IMR-90 (cell line): ENCODE measurements around the gene ADCY5. TPM values are rescaled to one million over a fixed set of nuclear protein-coding genes. Genes with fewer than 3 reads are reported as not detected.

Experiments used
- ATAC-seq: fragments of 200-7000 bp; cut with Tn5 transposase; 2 replicates; pipeline ENCODE4 v1.9.1; 2020; ENCODE audit warnings: low read depth, mild to moderate bottlenecking, moderate library complexity
- BruUV-seq: library from RNA; stranded (reverse); fragments of 400-500 nt; replicated peaks from 2 replicates; lab custom pipeline; 2021; lab: Mats Ljungman, UMichigan
- CTCF ChIA-PET: fragments of 300-600 bp; formaldehyde crosslinking; extraction: SDS; loops from one replicate; lab custom pipeline; 2021; ENCODE audit warnings: antibody characterized with exemption; lab: Yijun Ruan, JAX
- POLR2A ChIA-PET: fragments of 300-600 bp; sonication (Branson Sonifier 250); formaldehyde crosslinking; loops from one replicate; lab custom pipeline; 2022; ENCODE audit warnings: antibody characterized with exemption; ENCODE audit not compliant: unreplicated experiment; lab: Charles Lee
- DNase-seq: peaks from one replicate; pipeline ENCODE4 v3.0.0; 2013
- H2AFZ ChIP-seq: replicated peaks from 2 replicates; pipeline ENCODE3; 2013; ENCODE audit warnings: low read length, mild to moderate bottlenecking; ENCODE audit not compliant: poor library complexity
- H2AK5ac ChIP-seq: 2 replicates; pipeline ENCODE4 v1.6.1; 2013; ENCODE audit warnings: low read depth, low read length, inconsistent platforms
- H2AK9ac ChIP-seq: replicated peaks from 2 replicates; pipeline ENCODE3; 2013; ENCODE audit warnings: mild to moderate bottlenecking, low read depth, low read length, moderate library complexity; ENCODE audit not compliant: poor library complexity
- H2BK120ac ChIP-seq: 2 replicates; pipeline ENCODE4 v1.6.1; 2013; ENCODE audit warnings: low read depth, low read length, inconsistent platforms
- H2BK15ac ChIP-seq: 3 replicates; pipeline ENCODE4 v1.6.1; 2013; ENCODE audit warnings: low read depth, low read length, inconsistent platforms
- H2BK20ac ChIP-seq: 2 replicates; pipeline ENCODE4 v1.6.1; 2013; ENCODE audit warnings: low read depth, mild to moderate bottlenecking, inconsistent platforms, low read length, moderate library complexity
- H2BK5ac ChIP-seq: 2 replicates; pipeline ENCODE4 v1.6.1; 2013; ENCODE audit warnings: mild to moderate bottlenecking, low read depth, low read length, inconsistent platforms; ENCODE audit not compliant: poor library complexity, severe bottlenecking
- H3K14ac ChIP-seq: replicated peaks from 2 replicates; pipeline ENCODE4 v1.6.1; 2013; ENCODE audit warnings: low read depth, low read length, inconsistent platforms
- H3K18ac ChIP-seq: 2 replicates; pipeline ENCODE4 v1.6.1; 2013; ENCODE audit warnings: low read depth, low read length, control low read depth
- H3K23ac ChIP-seq: 2 replicates; pipeline ENCODE4 v1.6.1; 2013; ENCODE audit warnings: low read depth, low read length, inconsistent platforms
- H3K27ac ChIP-seq: 2 replicates; pipeline ENCODE4 v1.5.1; 2013; ENCODE audit warnings: mild to moderate bottlenecking, control low read depth, low read length; ENCODE audit not compliant: insufficient read depth
- H3K27me3 ChIP-seq: 2 replicates; pipeline ENCODE4 v1.6.1; 2013; ENCODE audit warnings: low read length; ENCODE audit not compliant: control insufficient read depth, insufficient read depth
- H3K36me3 ChIP-seq: 2 replicates; pipeline ENCODE4 v1.6.1; 2013; ENCODE audit warnings: low read length, mixed read lengths; ENCODE audit not compliant: control insufficient read depth, insufficient read depth
- H3K4ac ChIP-seq: 2 replicates; pipeline ENCODE4 v1.6.1; 2013; ENCODE audit warnings: low read depth, low read length, inconsistent platforms
- H3K4me1 ChIP-seq: 2 replicates; pipeline ENCODE4 v1.6.1; 2013; ENCODE audit warnings: low read length, mixed read lengths; ENCODE audit not compliant: control insufficient read depth, insufficient read depth
- H3K4me2 ChIP-seq: 2 replicates; pipeline ENCODE4 v1.6.1; 2013; ENCODE audit warnings: low read depth, mild to moderate bottlenecking, control low read depth, low read length, moderate library complexity
- H3K4me3 ChIP-seq: 2 replicates; pipeline ENCODE4 v1.5.1; 2013; ENCODE audit warnings: low read depth, mild to moderate bottlenecking, control low read depth, low read length, moderate library complexity; ENCODE audit not compliant: insufficient read depth
- H3K56ac ChIP-seq: 2 replicates; pipeline ENCODE4 v1.6.1; 2013; ENCODE audit warnings: low read length, inconsistent platforms; ENCODE audit not compliant: insufficient read depth; ENCODE audit errors: extremely low read depth
- H3K79me1 ChIP-seq, 2 experiments: 2 replicates each; pipeline ENCODE4 v1.6.1; 2013; ENCODE audit warnings: low read length in 2 of 2, inconsistent platforms in 1 of 2, low read depth in 1 of 2
- H3K9ac ChIP-seq: 2 replicates; pipeline ENCODE4 v1.6.1; 2013; ENCODE audit warnings: low read depth, low read length, control low read depth
- H3K9me1 ChIP-seq: 2 replicates; pipeline ENCODE4 v1.6.1; 2013; ENCODE audit warnings: low read length, inconsistent platforms; ENCODE audit not compliant: insufficient read depth
- H3K9me3 ChIP-seq: 2 replicates; pipeline ENCODE4 v1.6.1; 2013; ENCODE audit warnings: low read length; ENCODE audit not compliant: control insufficient read depth, insufficient read depth
- H4K20me1 ChIP-seq: 2 replicates; pipeline ENCODE4 v1.6.1; 2013; ENCODE audit warnings: low read length, inconsistent platforms; ENCODE audit not compliant: insufficient read depth
- H4K5ac ChIP-seq: 2 replicates; pipeline ENCODE4 v1.6.1; 2013; ENCODE audit warnings: mild to moderate bottlenecking, low read depth, low read length, control low read depth
- H4K8ac ChIP-seq, 2 experiments: 2 replicates each; pipeline ENCODE4 v1.6.1; 2013; ENCODE audit warnings: low read depth in 2 of 2, low read length in 2 of 2, control low read depth in 1 of 2, inconsistent platforms in 1 of 2
- H4K91ac ChIP-seq: 2 replicates; pipeline ENCODE4 v1.6.1; 2013; ENCODE audit warnings: low read depth, low read length, inconsistent platforms; ENCODE audit not compliant: insufficient read depth
- BHLHE40 ChIP-seq: fragments of 150-350 bp; IDR thresholded peaks from 2 replicates; pipeline ENCODE4 v1.6.1; 2016; ENCODE audit warnings: mild to moderate bottlenecking, low read depth, low read length
- CEBPB ChIP-seq: IDR thresholded peaks from 2 replicates; pipeline ENCODE4 v1.6.1; 2012; ENCODE audit warnings: low read depth, low read length, improper control_type of control experiment
- CHD1 ChIP-seq: IDR thresholded peaks from 2 replicates; pipeline ENCODE4 v1.6.1; 2012; ENCODE audit warnings: low read depth, low read length, improper control_type of control experiment
- FOS ChIP-seq: fragments of 150-350 bp; IDR thresholded peaks from 2 replicates; pipeline ENCODE4 v1.6.1; 2016; ENCODE audit warnings: low read depth, low read length
- NFE2L2 ChIP-seq: fragments of 150-350 bp; IDR thresholded peaks from 2 replicates; pipeline ENCODE4 v1.6.1; 2016; ENCODE audit warnings: low read depth, mild to moderate bottlenecking, low read length
- POLR2A ChIP-seq: IDR thresholded peaks from 2 replicates; pipeline ENCODE4 v1.6.1; 2012; ENCODE audit warnings: mild to moderate bottlenecking, low read depth, low read length
- RAD21 ChIP-seq: IDR thresholded peaks from 2 replicates; pipeline ENCODE4 v1.6.1; 2012; ENCODE audit warnings: low read length, improper control_type of control experiment
- RCOR1 ChIP-seq: IDR thresholded peaks from 2 replicates; pipeline ENCODE4 v1.6.1; 2012; ENCODE audit warnings: mild to moderate bottlenecking, low read length, improper control_type of control experiment; ENCODE audit not compliant: insufficient replicate concordance
- RFX5 ChIP-seq: IDR thresholded peaks from 2 replicates; pipeline ENCODE4 v1.8.0; 2012; ENCODE audit warnings: low read depth, mild to moderate bottlenecking, low read length, moderate library complexity
- SMC3 ChIP-seq: fragments of 150-350 bp; IDR thresholded peaks from 2 replicates; pipeline ENCODE4 v1.6.1; 2016; ENCODE audit warnings: low read depth, mild to moderate bottlenecking, antibody characterized with exemption, low read length, moderate library complexity
- WGBS, 2 experiments: methylation state at CpG; one replicate each; pipeline versions ENCODE4 v1.1.5 to v1.1.7; 2013; ENCODE audit warnings: missing lambda C conversion rate in 2 of 2; ENCODE audit not compliant: insufficient read length in 1 of 2; ENCODE audit errors: extremely low coverage in 2 of 2; 5-methylcytosine and 5-hydroxymethylcytosine counted together
- dilution Hi-C: fragments of 300-500 bp; cut with HindIII; formaldehyde crosslinking; loops from one replicate; pipeline ENCODE4 v1.14.3; 2018; ENCODE audit warnings: low sequenced_read_pairs; ENCODE audit not compliant: unreplicated experiment
- in situ Hi-C: fragments of 300-500 bp; cut with MboI; formaldehyde crosslinking; loops from 3 replicates; pipeline ENCODE4 v1.14.3; 2019; ENCODE audit warnings: low sequenced_read_pairs, inconsistent platforms, mixed read lengths
- intact Hi-C: fragments of 100-400 bp; cut with micrococcal nuclease; formaldehyde crosslinking; loops from 2 replicates; pipeline ENCODE4 v1.10.0; 2022
- polyA plus RNA-seq, 3 experiments: library from polyadenylated mRNA; depleted of rRNA; stranded (reverse); fragments of >200 nt; gene quantifications; 2 replicates each; pipeline ENCODE4 v1.2.3, GENCODE V29; 2012; ENCODE audit warnings: low replicate concordance in 1 of 3
- total RNA-seq: library from RNA; depleted of rRNA; stranded (reverse); fragments of >200 nt; gene quantifications from 2 replicates; pipeline ENCODE4 v1.2.3, GENCODE V29; 2012
- TF ChIP-seq, protein P1 (sequence below): conservative IDR thresholded peaks from 2 replicates; pipeline ENCODE4 v1.5.1; 2012; ENCODE audit warnings: mild to moderate bottlenecking, low read depth, low read length, improper control_type of control experiment
- TF ChIP-seq, protein P2 (sequence below): fragments of 150-350 bp; IDR thresholded peaks from 2 replicates; pipeline ENCODE4 v1.6.1; 2016; ENCODE audit warnings: low read depth, mild to moderate bottlenecking, low read length, moderate library complexity, borderline replicate concordance
- TF ChIP-seq, protein P3 (sequence below): fragments of 150-350 bp; IDR thresholded peaks from 2 replicates; pipeline ENCODE4 v1.6.1; 2017; ENCODE audit warnings: mild to moderate bottlenecking, antibody characterized with exemption, low read length, low read depth

Gene ADCY5
- total and polyA plus RNA-seq, 2 of the 4 experiments (the other 2 are of a cell fraction), result 0.14 to 0.18 TPM

DNA sequence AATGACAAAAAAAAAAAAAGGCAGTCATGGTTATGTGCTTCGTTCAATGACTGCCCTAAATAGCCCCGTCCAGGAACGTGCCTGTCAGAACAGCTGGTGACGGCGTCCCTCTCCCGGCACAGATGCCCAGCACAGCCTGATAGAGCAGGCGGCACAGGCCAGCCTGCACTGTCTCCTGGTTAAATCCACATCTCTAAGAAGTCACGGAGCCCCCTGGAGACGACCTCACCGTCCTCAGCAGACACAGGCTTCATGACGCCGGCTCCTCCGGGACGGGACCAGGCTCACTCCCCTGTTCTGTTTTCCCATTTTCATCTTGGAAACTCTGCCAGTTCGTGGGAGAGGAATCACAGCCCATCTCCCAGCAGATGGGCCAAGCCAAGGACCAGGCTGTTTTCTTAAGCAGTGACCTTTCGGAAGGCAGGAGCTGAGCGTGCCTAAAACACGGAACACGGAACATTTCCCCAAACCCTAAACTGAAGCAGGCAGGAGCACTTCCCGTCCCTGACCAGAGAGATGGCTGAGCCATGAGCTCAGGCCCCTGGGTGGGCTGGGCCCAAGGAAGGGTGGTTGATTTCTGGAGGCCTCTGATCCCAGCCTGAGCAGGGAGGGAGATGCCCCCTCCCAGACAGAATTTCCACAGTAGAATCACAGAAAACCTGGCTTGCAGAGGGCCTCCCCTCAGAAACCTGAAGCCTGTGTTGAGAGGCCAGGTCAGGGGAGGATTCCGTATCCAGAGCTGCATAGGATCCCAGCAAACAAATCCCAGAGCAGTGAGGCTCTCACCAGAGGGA is 35.9 kb downstream of the ADCY5 start:
- ChIA-PET POLR2A (no interaction called here), CTCF (no interaction called here)
- no TSS peak for BruUV-seq
- H4K91ac ChIP-seq, result no peak overlapping the region
- no peak overlapping the region for H2AK9ac ChIP-seq
- no peak overlapping the region for H3K4ac ChIP-seq
- no peak for TF ChIP-seq RAD21
- TF ChIP-seq, protein P1, sequence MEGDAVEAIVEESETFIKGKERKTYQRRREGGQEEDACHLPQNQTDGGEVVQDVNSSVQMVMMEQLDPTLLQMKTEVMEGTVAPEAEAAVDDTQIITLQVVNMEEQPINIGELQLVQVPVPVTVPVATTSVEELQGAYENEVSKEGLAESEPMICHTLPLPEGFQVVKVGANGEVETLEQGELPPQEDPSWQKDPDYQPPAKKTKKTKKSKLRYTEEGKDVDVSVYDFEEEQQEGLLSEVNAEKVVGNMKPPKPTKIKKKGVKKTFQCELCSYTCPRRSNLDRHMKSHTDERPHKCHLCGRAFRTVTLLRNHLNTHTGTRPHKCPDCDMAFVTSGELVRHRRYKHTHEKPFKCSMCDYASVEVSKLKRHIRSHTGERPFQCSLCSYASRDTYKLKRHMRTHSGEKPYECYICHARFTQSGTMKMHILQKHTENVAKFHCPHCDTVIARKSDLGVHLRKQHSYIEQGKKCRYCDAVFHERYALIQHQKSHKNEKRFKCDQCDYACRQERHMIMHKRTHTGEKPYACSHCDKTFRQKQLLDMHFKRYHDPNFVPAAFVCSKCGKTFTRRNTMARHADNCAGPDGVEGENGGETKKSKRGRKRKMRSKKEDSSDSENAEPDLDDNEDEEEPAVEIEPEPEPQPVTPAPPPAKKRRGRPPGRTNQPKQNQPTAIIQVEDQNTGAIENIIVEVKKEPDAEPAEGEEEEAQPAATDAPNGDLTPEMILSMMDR, result no peak
- no peak for TF ChIP-seq CEBPB
- TF ChIP-seq SMC3, result no peak
- TF ChIP-seq FOS, result no peak
- TF ChIP-seq, protein P2, sequence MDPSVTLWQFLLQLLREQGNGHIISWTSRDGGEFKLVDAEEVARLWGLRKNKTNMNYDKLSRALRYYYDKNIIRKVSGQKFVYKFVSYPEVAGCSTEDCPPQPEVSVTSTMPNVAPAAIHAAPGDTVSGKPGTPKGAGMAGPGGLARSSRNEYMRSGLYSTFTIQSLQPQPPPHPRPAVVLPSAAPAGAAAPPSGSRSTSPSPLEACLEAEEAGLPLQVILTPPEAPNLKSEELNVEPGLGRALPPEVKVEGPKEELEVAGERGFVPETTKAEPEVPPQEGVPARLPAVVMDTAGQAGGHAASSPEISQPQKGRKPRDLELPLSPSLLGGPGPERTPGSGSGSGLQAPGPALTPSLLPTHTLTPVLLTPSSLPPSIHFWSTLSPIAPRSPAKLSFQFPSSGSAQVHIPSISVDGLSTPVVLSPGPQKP, result no peak
- TF ChIP-seq NFE2L2, result no peak
- TF ChIP-seq CHD1, result no peak
- TF ChIP-seq BHLHE40, result no peak
- TF ChIP-seq POLR2A, result no peak
- no peak for TF ChIP-seq RCOR1
- TF ChIP-seq, protein P3, sequence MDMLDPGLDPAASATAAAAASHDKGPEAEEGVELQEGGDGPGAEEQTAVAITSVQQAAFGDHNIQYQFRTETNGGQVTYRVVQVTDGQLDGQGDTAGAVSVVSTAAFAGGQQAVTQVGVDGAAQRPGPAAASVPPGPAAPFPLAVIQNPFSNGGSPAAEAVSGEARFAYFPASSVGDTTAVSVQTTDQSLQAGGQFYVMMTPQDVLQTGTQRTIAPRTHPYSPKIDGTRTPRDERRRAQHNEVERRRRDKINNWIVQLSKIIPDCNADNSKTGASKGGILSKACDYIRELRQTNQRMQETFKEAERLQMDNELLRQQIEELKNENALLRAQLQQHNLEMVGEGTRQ, result no peak
- no peak for TF ChIP-seq RFX5
- H3K36me3 ChIP-seq, result no peaks in the 10 kb centered on the region
- no peak overlapping the region for H3K4me3 ChIP-seq
- peak; percentile 31; the same call in 1 of the 2 replicates for ATAC-seq
- H3K56ac ChIP-seq, result no peak overlapping the region
- WGBS, 2 experiments, result 0% methylated on average over 1 of the region's 21 CpGs; no CpG with 5 or more reads in 1 of the 2 experiments
- no peak for DNase-seq
- H3K23ac ChIP-seq, result no peak overlapping the region
- H2BK120ac ChIP-seq, result no peak overlapping the region
- no peak overlapping the region for H3K27ac ChIP-seq
- no peaks in the 10 kb centered on the region for H3K4me1 ChIP-seq
- no peak overlapping the region for H2BK5ac ChIP-seq
- in situ Hi-C loops, result no loop called here
- H3K79me1 ChIP-seq, result no peaks in the 10 kb centered on the region
- H2BK15ac ChIP-seq, result no peak overlapping the region
- H3K4me2 ChIP-seq, result no peak overlapping the region
- no peaks in the 10 kb centered on the region for H3K9me3 ChIP-seq
- dilution Hi-C loops, result no loop called here
- peak overlapping the region; percentile 32 for H2AFZ ChIP-seq
- H3K9ac ChIP-seq, result no peak overlapping the region
- no peak overlapping the region for H4K8ac ChIP-seq
- no peaks in the 10 kb centered on the region for H4K20me1 ChIP-seq
- H3K18ac ChIP-seq, result no peak overlapping the region
- peaks cover 71% of the 10 kb centered on the region for H3K27me3 ChIP-seq
- no peak overlapping the region for H4K5ac ChIP-seq
- no peak overlapping the region for H2AK5ac ChIP-seq
- H3K14ac ChIP-seq, result no peak overlapping the region
- intact Hi-C loops, result no loop called here
- H3K9me1 ChIP-seq, result no peaks in the 10 kb centered on the region
- no peak overlapping the region for H2BK20ac ChIP-seq
